Measurements from ENCODE around the gene NPAS2.

The NPAS2 gene

DNA sequence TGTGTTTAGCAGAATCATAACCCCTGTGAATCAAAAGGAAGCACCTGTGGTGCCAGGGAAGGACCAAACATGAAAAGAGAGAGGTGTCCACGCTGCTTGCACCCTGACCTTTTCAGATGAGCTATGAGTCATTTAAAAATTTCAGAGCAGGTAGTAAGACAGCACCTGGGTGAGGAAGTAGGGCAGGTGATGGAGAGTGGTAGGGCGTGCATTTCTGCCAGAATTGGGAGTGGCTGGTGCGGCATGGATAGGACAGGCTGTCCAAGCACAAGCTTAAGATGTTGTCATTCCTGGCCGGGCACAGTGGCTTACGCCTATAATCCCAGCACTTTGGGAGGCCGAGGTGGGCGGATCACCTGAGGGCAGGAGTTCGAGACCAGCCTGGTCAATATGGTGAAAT is 36.8 kb downstream of the NPAS2 start:
- no peak for DNase-seq

DNA sequence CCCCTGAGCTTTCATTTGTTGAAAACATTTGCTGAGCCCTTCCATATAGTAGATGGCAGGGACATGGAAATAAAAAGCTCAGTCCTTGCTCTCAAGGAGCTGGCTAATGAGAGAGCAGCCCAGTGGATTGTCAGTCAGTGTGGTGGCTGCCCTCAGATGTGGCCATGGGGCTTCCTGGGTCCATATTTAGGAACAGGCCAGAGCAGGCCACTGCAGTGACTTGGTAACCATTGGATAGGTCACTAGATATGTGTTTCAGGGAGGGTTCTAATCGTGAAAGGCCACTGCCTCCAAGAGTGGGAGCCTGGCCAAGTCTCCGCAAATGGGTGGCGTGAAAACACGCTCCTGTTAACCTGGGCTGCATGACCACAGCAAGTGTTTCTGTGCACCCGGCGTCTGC is 37.4 kb downstream of the NPAS2 start:
- no peak for DNase-seq

DNA sequence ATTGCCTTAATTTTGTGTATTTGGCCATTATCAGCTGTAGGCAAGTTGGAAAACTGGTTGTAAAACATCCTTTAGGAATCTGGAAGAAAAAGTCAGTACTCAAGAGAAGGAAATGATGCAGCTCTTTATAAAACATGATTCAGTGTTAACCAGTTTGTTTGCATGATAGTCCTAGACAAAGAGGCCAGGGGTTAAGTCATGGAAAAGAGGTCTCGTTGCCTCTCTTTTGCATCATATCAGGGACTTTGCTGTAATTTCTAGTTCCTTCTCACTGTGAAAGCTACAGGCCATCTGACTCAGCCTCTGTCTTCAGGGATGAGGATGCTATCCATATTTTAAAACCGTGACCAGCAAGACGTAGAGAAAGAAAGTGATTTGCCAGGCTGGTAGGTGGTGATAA is 38.0 kb downstream of the NPAS2 start:
- DNase-seq = no peak

DNA sequence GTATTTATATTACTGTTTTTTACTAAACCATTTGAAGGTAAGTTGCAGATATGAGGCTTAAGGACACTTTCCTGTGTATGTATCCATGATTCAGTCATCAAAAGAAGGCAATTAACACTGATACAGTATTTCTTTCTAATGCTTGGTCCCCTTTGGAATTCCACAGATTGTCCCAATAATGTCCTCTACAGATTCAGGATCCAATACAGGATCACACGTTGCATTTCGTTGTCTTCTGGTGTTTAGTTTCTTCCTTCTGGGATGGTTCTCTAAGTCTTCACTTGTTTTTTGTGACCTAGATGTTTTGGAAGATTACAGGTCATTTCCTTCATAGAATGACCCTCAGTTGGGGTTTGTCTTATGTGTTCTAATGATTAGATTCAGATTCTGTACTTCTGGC is 40.0 kb downstream of the NPAS2 start:
- DNase-seq = no peak

DNA sequence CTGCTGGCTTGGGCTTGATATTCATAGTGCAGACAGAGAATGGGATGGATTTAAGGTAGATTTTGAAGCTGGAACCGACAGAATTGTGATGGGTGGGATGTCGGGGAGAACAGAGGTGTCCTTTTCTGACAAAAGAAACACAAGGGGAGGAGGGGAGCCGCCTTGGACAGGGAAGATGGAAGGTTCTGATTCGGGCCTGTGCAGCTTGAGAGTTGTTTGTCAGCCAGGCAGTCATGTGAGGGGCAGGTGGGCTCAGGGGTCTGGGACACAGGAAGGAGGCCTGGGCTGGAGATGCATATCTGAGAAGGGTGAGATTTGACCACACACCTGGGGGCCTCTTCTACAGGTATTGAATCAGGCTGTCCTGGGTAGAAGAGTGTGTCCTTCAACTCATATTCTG is 41.4 kb downstream of the NPAS2 start:
- DNase-seq = no peak

DNA sequence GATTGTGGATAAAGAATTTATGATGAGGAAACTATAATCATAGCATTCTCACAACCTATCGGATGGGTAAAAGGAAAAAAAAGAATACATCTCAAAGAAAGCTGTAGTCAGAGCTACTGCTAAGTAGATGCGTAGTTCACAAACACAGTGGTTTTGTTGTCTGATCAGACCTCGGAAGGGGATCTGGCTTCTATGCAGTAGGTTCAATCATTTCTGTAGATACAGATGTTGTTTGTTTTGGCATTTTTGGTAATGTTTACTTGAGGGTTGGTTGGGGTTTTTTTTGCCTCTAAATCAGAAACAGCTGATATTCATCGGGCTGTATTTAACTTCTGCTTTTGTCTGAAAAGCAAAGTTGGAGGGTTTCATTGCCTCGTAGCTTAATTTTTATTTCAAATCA is 42.1 kb downstream of the NPAS2 start:
- DNase-seq = no peak

DNA sequence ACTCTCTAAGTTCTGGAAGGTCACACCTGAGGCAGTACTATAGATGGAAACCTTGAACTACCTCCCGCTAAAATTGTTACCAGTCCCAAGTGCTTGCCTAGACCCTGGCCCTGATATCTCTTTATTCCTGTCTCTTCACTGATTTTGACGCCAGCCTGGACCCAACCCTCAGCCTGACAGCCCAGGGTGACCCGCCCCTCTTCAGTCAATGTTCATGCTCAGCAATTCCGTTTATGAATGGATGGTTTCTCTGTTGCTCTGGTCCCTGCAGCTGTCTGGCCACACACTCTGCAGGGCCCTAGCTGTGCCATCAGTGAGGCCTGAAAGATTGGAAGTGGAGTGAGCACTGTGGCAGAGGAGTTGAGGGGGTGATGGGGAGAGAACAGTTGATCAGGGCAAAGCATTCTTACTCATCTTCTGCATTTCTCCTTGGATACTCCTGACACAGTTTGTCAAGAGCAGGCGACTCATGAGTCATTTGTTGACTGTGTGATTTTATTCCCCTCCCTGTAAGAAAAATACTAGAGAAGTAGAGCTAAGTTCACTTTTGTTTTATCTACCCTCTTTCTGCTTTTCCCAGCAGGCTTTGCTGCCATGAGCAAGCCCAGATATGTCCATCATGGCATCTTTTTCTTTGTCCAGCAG is 46.0 kb downstream of the NPAS2 start:
- DNase-seq = no peak

DNA sequence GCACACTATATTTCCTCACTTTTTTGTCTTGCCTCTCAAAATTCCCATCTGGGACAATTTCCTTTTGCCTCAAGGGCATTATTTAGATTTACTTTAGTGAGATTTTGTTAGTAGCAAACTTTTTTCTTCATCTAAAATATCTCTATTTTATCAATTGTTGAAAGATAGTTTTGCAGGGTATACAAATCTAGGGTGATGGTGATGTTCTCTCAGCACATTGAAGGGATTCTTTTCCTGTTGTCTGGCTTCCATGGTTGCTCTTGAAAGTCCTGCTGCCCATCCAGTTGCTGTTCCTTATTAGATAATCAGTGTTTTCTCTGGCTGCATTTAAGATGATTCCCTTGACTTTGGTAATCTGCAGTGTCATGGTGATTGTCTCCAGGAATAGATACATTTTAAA is 48.1 kb downstream of the NPAS2 start:
- no peak for DNase-seq

DNA sequence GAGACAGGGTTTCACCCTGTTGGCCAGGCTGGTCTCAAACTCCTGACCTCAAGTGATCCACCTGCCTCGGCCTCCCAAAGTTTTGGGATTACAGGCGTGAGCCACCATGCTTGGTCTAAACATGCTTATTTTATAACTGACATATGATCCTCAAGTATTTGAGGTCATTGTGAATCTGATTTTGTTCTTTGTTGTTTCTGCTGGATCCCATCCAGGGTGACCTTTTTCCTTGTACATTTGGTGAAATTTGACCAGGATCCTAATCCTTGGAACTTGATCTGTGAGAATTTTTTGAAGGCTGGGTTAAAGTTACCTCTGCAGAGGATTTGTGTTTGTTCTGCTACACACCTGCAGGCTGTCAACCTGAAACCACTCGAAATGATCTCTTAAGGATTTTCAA is 49.2 kb downstream of the NPAS2 start:
- DNase-seq = no peak

DNA sequence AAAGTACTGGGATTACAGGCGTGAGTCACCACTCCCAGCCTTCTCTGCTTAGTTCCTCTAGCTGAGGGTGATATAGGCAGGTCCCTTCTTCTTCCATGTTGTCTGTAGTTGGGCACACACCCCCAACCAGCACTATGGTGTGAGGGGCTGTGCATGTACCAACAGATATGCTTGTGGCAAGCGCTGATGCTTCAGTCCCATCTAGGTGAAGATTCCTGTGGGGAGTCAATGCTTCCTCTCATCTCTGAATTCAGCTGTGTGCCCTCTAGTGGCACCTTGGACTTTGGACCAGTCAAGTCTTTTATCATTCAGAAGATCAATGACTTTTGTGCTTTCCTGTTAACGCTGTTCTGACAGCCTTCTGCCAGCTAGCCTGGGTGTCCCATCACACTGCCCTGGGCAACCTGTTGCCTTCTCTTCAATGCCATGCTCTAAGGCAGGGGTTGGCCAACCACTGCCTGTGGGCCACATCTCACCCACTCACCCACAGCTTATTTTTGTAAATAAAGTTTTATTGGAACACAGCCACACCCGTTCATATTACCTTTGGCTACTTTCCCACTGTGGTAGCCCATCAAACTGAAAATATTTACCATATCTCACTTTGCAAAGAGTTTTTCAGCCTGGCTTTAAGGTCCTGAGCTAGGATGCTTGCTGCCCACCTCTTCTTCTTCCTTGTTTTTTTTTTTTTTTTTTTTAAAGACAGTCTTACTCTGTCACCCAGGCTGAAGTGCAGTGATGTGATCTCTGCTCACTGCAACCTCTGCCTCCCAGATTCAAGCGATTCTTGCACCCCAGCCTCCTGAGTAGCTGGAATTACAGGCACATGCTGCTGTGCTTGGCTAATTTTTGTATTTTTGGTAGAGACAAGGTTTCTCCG is 51.0 kb downstream of the NPAS2 start:
- no peak for DNase-seq

DNA sequence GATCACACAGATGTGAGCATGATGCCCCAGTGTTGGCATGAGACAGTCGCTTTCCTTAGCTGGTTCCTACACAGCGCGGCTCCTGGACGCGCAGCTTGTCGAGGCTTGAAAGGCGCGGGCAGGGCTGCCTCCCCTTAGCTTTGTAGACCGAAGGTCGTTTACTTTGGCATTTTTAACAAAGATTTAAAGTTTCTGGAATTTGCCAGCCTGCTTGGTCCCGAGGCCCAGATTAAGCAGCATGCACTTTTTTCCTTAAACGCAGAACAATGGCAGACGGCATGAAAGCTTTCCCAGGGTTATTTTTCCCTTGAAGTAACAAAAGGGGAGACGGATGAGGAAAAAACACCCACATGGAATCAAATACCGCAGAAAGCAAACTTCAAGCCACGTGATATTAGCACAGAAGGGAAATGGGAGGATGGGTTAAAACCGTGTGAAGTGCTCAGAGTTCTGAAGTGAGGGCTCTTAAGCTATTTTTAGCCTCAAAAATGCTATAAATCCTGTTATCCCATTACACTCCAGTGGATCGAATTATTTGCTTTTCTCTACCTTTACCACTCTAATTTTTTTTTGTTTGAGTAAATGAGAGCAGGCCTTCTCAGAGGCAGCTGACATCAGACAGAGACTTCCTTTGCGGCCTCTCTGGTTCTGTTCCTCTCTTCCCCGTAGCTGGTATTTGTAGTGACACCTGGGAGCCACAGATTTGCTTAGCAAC is 55.7 kb downstream of the NPAS2 start:
- no peak for DNase-seq

DNA sequence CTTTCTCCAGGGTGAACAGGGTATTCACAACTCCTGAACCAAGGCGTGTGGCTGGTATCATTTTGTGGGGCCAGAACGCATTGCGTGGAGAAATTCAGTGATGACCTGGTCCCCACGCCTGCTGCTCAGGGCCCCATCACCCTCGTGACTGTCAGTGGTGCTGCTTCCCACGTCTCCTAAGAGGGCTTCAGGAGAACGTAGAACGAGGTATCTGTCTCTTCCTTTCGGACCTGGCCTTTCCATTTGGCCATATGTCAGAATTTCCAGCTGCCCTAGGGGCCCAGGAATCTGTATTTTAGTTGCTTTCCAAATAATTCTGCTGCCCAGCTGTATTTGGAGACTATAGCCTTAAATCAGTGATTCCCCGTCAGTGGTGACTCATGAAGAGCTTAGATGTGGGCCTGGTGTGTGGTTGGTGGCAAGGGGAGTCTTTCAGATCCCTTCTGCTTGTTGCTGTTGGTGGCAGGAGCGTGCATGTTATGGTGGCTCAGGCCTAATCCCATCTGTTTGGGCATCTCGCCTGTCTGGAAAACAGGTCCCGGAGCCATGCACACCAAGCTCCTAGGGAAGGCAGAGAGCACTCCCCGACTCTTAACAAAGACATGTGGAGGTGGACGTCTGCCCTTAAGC is 56.4 kb downstream of the NPAS2 start:
- DNase-seq = no peak

DNA sequence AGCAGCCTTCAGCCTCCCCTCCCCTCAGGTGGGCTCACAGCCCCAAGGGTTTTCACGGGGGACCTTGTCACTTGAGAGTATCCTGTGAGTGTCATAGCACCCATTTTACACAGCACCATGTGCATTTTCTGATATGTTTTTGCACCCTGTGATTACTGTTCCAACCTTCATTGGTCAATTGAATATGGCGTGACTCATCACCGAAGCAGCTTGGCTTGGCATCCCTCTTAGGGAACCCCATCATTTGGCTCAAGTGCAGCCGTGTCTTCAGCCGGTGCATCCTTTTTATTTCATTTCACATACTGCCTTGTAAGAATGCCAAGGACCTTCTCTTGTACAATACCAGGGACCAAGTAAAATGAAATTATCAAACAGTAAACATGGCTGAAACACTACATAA is 57.6 kb downstream of the NPAS2 start:
- no peak for DNase-seq

DNA sequence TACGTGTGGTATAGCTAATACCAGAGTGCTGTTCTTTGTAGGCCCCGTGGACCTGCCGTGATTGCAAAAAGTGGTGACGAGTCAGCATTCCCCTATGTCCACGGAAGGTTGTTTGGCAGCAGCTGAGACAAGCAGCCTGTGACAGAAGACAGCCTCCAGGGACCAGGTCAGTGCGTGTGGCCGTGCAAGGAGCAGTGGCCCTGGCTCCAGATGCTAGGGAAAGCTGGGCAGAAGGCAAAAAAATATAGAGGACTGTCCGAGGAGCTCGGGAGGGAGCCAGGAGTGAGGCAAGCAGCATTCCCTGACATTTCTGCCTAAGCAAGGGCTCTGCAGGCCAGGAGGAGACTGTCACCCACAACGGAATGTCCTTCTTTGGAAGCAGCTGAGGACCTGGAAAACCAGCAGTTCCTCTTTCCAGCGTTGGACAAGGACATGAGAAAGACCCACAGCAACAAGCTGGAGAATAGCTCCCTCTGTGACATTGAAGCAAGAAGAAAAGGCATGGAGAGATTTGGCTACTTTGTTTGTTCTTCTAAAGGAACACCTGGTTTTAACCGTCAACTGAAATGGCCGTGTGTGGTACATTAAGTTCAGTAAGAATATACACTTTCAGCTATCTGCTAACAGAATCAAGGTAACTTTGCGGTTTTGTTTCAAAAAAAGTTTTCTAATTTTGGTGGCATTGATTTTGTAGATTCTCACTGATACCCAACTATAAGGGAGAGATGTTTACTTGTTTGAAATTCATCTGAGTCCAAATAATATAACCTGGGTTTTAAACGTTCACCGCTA is 58.3 kb downstream of the NPAS2 start:
- no peak for DNase-seq

DNA sequence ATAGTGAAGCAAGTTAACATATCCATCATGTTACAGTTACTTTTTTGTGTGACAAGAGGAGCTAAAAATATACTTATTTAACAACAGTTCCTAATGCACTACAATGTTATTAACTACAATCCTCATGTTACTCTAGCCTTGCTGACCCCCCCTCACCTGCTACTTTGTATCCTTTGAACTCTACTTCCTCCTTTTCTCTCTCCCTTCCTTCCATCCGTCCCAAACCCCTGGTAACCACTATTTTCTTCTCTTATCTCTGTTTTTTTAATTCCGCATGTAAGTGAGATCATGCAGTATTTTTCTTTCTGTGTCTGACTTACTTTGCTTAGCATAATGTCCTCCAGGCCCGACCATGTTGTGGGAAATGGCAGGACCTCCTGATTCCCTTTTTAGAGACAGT is 59.4 kb downstream of the NPAS2 start:
- no peak for DNase-seq

DNA sequence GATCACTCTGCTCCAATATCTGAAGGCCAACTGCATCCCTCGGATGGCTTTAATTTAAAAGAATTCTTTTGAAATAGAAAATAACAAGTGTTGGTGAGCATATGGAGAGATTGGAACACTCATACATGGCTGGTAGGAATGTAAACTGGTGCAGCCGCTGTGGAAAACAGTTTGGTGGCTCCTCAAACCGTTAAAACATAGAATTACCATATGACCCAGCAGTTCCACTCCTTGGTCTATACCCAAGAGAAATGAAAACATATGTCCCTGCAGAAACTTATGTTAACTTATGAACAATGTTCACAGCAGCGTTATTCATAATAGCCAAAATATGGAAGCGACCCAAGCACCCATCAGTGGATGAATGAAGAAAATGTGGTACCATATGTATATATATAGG is 60.1 kb downstream of the NPAS2 start:
- DNase-seq = no peak

DNA sequence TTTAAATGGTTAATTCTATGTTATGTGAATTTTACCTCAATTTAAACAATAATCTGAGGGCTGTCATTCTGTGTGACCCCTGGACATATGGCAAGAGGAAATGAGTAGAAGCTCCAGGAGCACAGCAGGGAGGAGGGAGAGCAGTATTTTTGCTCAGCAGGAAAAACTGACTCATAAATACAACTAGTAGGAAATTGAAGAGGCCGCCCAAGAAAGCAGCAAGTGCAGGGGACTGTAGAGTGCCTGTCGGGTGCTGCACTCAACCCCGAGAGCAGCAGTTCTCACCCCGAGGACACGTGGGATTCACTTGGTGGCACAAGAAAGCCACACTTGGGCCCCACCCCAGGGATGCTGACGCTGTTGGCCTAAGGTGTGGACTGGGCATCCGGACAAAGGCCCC is 60.8 kb downstream of the NPAS2 start:
- no peak for DNase-seq

DNA sequence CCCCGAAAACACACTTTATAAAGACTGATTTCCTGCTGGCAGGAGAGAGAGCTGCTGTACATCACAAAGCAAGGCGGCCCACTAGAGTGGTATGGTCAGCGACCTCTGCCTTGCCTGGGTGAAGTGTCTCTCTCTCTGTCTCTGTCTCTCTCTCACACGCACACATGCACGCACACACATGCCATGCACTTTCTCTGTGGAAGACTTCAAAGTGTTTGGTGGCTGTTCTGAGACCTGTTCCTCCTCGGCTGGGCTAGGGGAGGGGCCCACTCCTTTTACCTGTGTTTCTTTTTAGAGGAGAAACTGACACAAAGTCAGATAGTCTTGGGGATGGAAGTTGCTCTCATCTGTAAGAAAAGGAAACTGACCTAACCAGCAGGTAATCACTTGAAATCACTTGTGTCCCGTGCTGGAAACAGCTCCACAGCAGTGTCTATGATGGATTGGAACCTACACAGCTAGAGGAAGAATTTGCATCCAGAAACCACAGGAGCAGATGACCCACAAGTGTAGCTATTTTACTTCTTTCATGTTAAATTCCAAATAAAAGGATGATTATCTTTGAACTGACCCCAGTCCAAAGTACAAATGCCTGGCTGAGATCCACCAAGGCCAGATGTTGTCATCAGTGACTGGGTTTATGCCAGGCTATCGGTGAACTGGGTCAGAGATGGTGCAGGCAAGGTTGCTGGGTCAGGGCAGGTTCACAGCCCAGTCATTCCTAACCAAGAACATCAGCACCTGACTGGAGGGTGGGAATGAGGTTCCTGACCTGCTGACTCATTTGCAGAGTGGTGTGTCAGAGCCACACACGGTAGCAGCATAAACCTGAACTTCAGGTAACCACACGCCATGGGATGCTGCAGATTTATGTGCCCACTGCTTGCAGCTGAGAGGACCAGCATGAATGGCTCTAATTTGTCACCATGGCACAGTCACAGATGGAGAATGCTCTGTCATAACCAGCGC is 63.0 kb downstream of the NPAS2 start:
- DNase-seq = no peak

DNA sequence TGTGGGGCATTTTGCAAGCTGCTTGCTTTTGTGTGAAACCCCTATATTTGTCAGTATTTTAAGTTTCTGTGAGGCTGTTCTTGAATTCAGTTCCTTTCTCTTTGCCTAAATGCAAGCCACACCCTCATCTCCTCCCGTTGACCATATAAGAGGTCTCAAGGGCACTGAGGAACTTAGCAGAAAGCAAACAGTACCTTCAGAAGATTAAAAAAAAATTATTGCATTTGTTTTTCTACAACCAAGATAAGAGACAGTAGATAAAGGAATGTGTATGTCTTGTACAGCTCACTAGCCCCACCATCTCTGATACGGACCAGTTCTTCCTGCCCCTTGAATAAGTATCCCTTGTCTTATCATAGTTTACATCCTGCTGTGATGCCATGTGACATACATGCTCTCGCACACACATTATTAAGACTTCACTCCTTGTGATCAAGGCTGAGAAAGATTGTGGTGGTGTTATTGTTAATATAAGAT is 64.2 kb downstream of the NPAS2 start:
- DNase-seq = no peak

DNA sequence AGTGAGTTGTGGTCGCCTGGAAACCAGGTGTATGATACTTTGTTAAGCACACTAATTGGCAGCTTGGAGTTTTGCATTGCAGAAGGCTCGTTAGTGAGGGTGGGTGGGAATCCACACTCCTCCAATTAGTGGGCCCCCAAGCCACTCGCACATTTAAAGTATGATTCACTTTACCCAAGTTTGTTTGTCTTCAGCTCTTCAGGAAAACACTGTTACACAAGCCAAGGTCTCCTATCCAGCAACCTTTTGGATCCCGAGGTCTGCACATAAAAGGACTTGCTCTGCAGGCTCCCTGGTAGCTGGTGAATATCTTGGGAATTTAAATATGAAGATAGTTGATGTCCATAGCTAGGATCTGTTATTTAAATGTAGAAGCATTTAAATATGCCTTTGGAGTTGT is 66.1 kb downstream of the NPAS2 start:
- no peak for DNase-seq

DNA sequence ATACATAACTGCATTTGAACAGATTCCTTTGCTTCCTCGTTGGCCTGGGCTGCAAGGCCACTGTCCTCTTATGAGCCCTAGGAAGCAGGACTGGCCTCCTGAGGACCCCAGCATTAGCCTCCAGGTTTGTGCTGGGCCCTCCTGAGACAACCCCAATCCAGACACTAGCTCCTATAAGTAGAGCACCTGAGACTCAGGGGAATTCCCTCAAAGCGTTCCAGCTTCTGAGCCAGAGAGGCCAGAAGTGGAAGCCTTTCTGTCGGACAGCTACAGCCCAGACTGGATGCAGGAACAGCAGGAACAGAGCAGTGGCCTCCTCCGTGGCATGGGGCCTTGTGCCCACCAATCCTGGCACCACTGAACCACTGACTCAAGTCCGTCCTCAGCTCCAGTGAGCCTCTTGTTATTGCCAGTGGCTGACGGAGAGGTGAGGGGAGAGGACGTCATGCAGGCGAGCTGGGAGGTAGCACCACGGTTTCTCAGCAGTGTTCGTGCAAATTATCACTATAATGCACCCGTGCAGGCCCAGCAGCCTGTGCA is 67.2 kb downstream of the NPAS2 start:
- no peak for DNase-seq

Measured in NCI-H1092 (cell line).